Activated naive CD8-positive, alpha-beta T cell treated with anti-CD3 and anti-CD28 coated beads for 36 hours (primary cell): ENCODE results near the gene HOXB3. TPM values are rescaled to one million over a fixed set of nuclear protein-coding genes. Genes with fewer than 3 reads are reported as not detected.

ENCODE experiments used
- DNase-seq: peaks from one replicate; pipeline ENCODE4 v3.0.0; 2021
- H3K27ac Mint-ChIP-seq: one replicate; pipeline ENCODE4 v1.8.0; 2022; ENCODE audit warnings: mild to moderate bottlenecking, moderate library complexity, mixed read lengths
- H3K27me3 Mint-ChIP-seq: one replicate; pipeline ENCODE4 v1.8.0; 2022; ENCODE audit warnings: mild to moderate bottlenecking, mixed read lengths
- H3K36me3 Mint-ChIP-seq: one replicate; pipeline ENCODE4 v1.8.0; 2021; ENCODE audit warnings: mild to moderate bottlenecking, mixed read lengths
- H3K4me1 Mint-ChIP-seq: one replicate; pipeline ENCODE4 v1.8.0; 2021; ENCODE audit warnings: mixed read lengths
- H3K4me3 Mint-ChIP-seq: one replicate; pipeline ENCODE4 v1.8.0; 2022; ENCODE audit warnings: mild to moderate bottlenecking, moderate library complexity, mixed read lengths
- H3K9me3 Mint-ChIP-seq: one replicate; pipeline ENCODE4 v1.8.0; 2022; ENCODE audit warnings: mixed read lengths
- total RNA-seq, 2 experiments: library from RNA; stranded (reverse); gene quantifications; one replicate each; pipeline ENCODE4 v1.2.3, GENCODE V29; 2021

The HOXB3 gene
- total RNA-seq, 2 experiments from 2014 or later: 1.4 to 2.0 TPM

GRCh38 chr17:48599354-48599753 is 9.3 kb upstream of the HOXB3 start:
- Mint-ChIP-seq H3K4me1 (peaks cover 33% of the 10 kb centered on the region), H3K36me3 (no peaks in the 10 kb centered on the region), H3K27me3 (peaks cover 98% of the 10 kb centered on the region), H3K27ac (no peak overlapping the region), H3K4me3 (no peak overlapping the region), H3K9me3 (no peaks in the 10 kb centered on the region)
- no peak for DNase-seq

- DNase-seq: no peak
- Mint-ChIP-seq H3K36me3 (no peaks in the 10 kb centered on the region), H3K27ac (no peak overlapping the region), H3K9me3 (no peaks in the 10 kb centered on the region), H3K4me1 (peaks cover 32% of the 10 kb centered on the region), H3K27me3 (peaks cover 98% of the 10 kb centered on the region), H3K4me3 (no peak overlapping the region)
Measured at GRCh38 chr17:48598736-48599135, 8.7 kb upstream of the HOXB3 start.

GRCh38 chr17:48597778-48598631 is 8.0 kb upstream of the HOXB3 start:
- no peaks in the 10 kb centered on the region for H3K9me3 Mint-ChIP-seq
- H3K27ac Mint-ChIP-seq: no peak overlapping the region
- peaks cover 31% of the 10 kb centered on the region for H3K4me1 Mint-ChIP-seq
- no peak for DNase-seq
- peak overlapping the region; percentile 71 for H3K4me3 Mint-ChIP-seq
- peaks cover 98% of the 10 kb centered on the region for H3K27me3 Mint-ChIP-seq
- H3K36me3 Mint-ChIP-seq: no peaks in the 10 kb centered on the region

- H3K9me3 Mint-ChIP-seq: no peaks in the 10 kb centered on the region
- peaks cover 35% of the 10 kb centered on the region for H3K4me1 Mint-ChIP-seq
- peak overlapping the region; percentile 71 for H3K4me3 Mint-ChIP-seq
- no peak overlapping the region for H3K27ac Mint-ChIP-seq
- peaks cover 98% of the 10 kb centered on the region for H3K27me3 Mint-ChIP-seq
- DNase-seq: no peak
- H3K36me3 Mint-ChIP-seq: no peaks in the 10 kb centered on the region
Measured at GRCh38 chr17:48597528-48597777, 7.4 kb upstream of the HOXB3 start.

- DNase-seq: no peak
- Mint-ChIP-seq H3K4me3 (peak overlapping the region; percentile 71), H3K9me3 (no peaks in the 10 kb centered on the region), H3K27me3 (peaks cover 99% of the 10 kb centered on the region), H3K36me3 (no peaks in the 10 kb centered on the region), H3K27ac (no peak overlapping the region), H3K4me1 (peaks cover 36% of the 10 kb centered on the region)
Measured at GRCh38 chr17:48596735-48597527, 6.9 kb upstream of the HOXB3 start.

- no peaks in the 10 kb centered on the region for H3K36me3 Mint-ChIP-seq
- H3K9me3 Mint-ChIP-seq: no peaks in the 10 kb centered on the region
- no peak overlapping the region for H3K27ac Mint-ChIP-seq
- H3K4me3 Mint-ChIP-seq: peak overlapping the region; percentile 71
- H3K27me3 Mint-ChIP-seq: peaks cover 99% of the 10 kb centered on the region
- peaks cover 36% of the 10 kb centered on the region for H3K4me1 Mint-ChIP-seq
- DNase-seq: no peak
Measured at GRCh38 chr17:48596000-48596734, 6.1 kb upstream of the HOXB3 start.

GRCh38 chr17:48595278-48595999 is 5.4 kb upstream of the HOXB3 start:
- Mint-ChIP-seq H3K27me3 (peaks cover 98% of the 10 kb centered on the region), H3K4me1 (peaks cover 36% of the 10 kb centered on the region), H3K27ac (no peak overlapping the region), H3K36me3 (no peaks in the 10 kb centered on the region), H3K9me3 (no peaks in the 10 kb centered on the region), H3K4me3 (no peak overlapping the region)
- no peak for DNase-seq

- H3K27me3 Mint-ChIP-seq: peaks cover 98% of the 10 kb centered on the region
- no peak overlapping the region for H3K27ac Mint-ChIP-seq
- no peak for DNase-seq
- peaks cover 40% of the 10 kb centered on the region for H3K4me1 Mint-ChIP-seq
- H3K36me3 Mint-ChIP-seq: no peaks in the 10 kb centered on the region
- H3K9me3 Mint-ChIP-seq: no peaks in the 10 kb centered on the region
- no peak overlapping the region for H3K4me3 Mint-ChIP-seq
Measured at GRCh38 chr17:48594538-48595277, 4.7 kb upstream of the HOXB3 start.

- Mint-ChIP-seq H3K36me3 (no peaks in the 10 kb centered on the region), H3K27me3 (peaks cover 98% of the 10 kb centered on the region), H3K4me1 (peaks cover 43% of the 10 kb centered on the region), H3K4me3 (peak overlapping the region; percentile 76), H3K9me3 (no peaks in the 10 kb centered on the region), H3K27ac (no peak overlapping the region)
- DNase-seq: peak; percentile 87
Measured at GRCh38 chr17:48593840-48594537, 3.9 kb upstream of the HOXB3 start.

- Mint-ChIP-seq H3K4me3 (peak within 1 kb of the TSS; percentile 76), H3K27ac (no peak within 1 kb of the TSS), H3K4me1 (peaks cover 40% of the 10 kb centered on the region), H3K9me3 (no peaks in the 10 kb centered on the region), H3K27me3 (peaks cover 98% of the 10 kb centered on the region), H3K36me3 (no peaks in the 10 kb centered on the region)
- no peak for DNase-seq
Measured at GRCh38 chr17:48593126-48593829, 3.2 kb upstream of the HOXB3 start, which contains the start of gene HOXB5. TSS of gene HOXB5 (minus strand) at chr17:48593779. CDS start at chr17:48593682, 97 bp downstream.

GRCh38 chr17:48592577-48592976 is 2.5 kb upstream of the HOXB3 start:
- H3K27me3 Mint-ChIP-seq: peaks cover 98% of the 10 kb centered on the region
- peak overlapping the region; percentile 76 for H3K4me3 Mint-ChIP-seq
- H3K36me3 Mint-ChIP-seq: no peaks in the 10 kb centered on the region
- no peak overlapping the region for H3K27ac Mint-ChIP-seq
- DNase-seq: no peak
- no peaks in the 10 kb centered on the region for H3K9me3 Mint-ChIP-seq
- H3K4me1 Mint-ChIP-seq: peaks cover 34% of the 10 kb centered on the region

GRCh38 chr17:48592057-48592514 is 2.0 kb upstream of the HOXB3 start:
- H3K27ac Mint-ChIP-seq: no peak overlapping the region
- H3K4me1 Mint-ChIP-seq: peaks cover 31% of the 10 kb centered on the region
- no peak overlapping the region for H3K4me3 Mint-ChIP-seq
- peaks cover 98% of the 10 kb centered on the region for H3K27me3 Mint-ChIP-seq
- no peaks in the 10 kb centered on the region for H3K9me3 Mint-ChIP-seq
- DNase-seq: no peak
- H3K36me3 Mint-ChIP-seq: no peaks in the 10 kb centered on the region
